Caco-2 (cell line): Measurements from ENCODE around the gene IL21R. TPM values are rescaled to one million over a fixed set of nuclear protein-coding genes. Genes with fewer than 3 reads are reported as not detected.

Source experiments
- BruUV-seq: library from RNA; stranded (reverse); fragments of 400-500 nt; replicated peaks from 2 replicates; lab custom pipeline; 2021; lab: Mats Ljungman, UMichigan
- CTCF ChIA-PET: fragments of 300-600 bp; sonication (Branson Sonifier 250); formaldehyde crosslinking; loops from one replicate; lab custom pipeline; 2022; ENCODE audit warnings: antibody characterized with exemption; lab: Charles Lee
- POLR2A ChIA-PET: fragments of 300-600 bp; sonication (Branson Sonifier 250); formaldehyde crosslinking; loops from one replicate; lab custom pipeline; 2022; ENCODE audit warnings: antibody characterized with exemption; lab: Charles Lee
- DNase-seq, 2 experiments: peaks; one replicate each; pipeline versions ENCODE4 v3.0.0 to v3.0.0-alpha.2; 2020 to 2022
- H3K27me3 ChIP-seq: replicated peaks from 2 replicates; pipeline ENCODE4 v1.6.0; 2011; ENCODE audit warnings: low read length; ENCODE audit not compliant: control insufficient read depth, insufficient read depth
- H3K36me3 ChIP-seq: 2 replicates; pipeline ENCODE4 v1.5.1; 2011; ENCODE audit warnings: low read length; ENCODE audit not compliant: control insufficient read depth, insufficient read depth
- H3K4me1 ChIP-seq: fragments of 250-450 bp; sonication (Bioruptor Pico); 2 replicates; pipeline ENCODE4 v1.5.1; 2020; ENCODE audit warnings: mild to moderate bottlenecking
- H3K4me3 ChIP-seq: 2 replicates; pipeline ENCODE4 v1.5.1; 2011; ENCODE audit warnings: low read depth, mild to moderate bottlenecking, control low read depth, low read length
- H3K9me3 ChIP-seq: fragments of 250-450 bp; sonication (Bioruptor Pico); 2 replicates; pipeline ENCODE4 v1.5.1; 2020; ENCODE audit warnings: mild to moderate bottlenecking, moderate library complexity
- H3K27ac Mint-ChIP-seq: one replicate; pipeline ENCODE4 v1.8.0; 2022; ENCODE audit warnings: mixed read lengths; ENCODE audit not compliant: unreplicated experiment
- H3K27me3 Mint-ChIP-seq: one replicate; pipeline ENCODE4 v1.8.0; 2022; ENCODE audit warnings: mixed read lengths; ENCODE audit not compliant: insufficient read depth, unreplicated experiment
- H3K36me3 Mint-ChIP-seq: one replicate; pipeline ENCODE4 v1.8.0; 2022; ENCODE audit warnings: mild to moderate bottlenecking, mixed read lengths; ENCODE audit not compliant: insufficient read depth, unreplicated experiment
- H3K4me1 Mint-ChIP-seq: one replicate; pipeline ENCODE4 v1.8.0; 2022; ENCODE audit warnings: low read depth, mixed read lengths; ENCODE audit not compliant: unreplicated experiment
- H3K4me3 Mint-ChIP-seq: one replicate; pipeline ENCODE4 v1.8.0; 2022; ENCODE audit warnings: mild to moderate bottlenecking, moderate library complexity, mixed read lengths; ENCODE audit not compliant: unreplicated experiment
- H3K9me3 Mint-ChIP-seq: one replicate; pipeline ENCODE4 v1.8.0; 2022; ENCODE audit warnings: mixed read lengths; ENCODE audit not compliant: unreplicated experiment
- intact Hi-C: fragments of 100-400 bp; cut with micrococcal nuclease; formaldehyde crosslinking; loops from one replicate; pipeline ENCODE4 v1.10.0; 2022; ENCODE audit not compliant: unreplicated experiment
- total RNA-seq: library from RNA; stranded (reverse); gene quantifications from 2 replicates; pipeline ENCODE4 v1.2.3, GENCODE V29; 2022
- TF ChIP-seq, protein P1 (sequence below), 2 experiments: fragments of 200-600 bp in 1 of 2; IDR thresholded peaks; 1 replicate in 1 of 2; 2 replicates in 1 of 2; pipeline versions ENCODE4 v1.5.1 to v1.8.0; 2011 to 2022; ENCODE audit warnings: antibody characterized with exemption in 1 of 2, control low read depth in 1 of 2, inconsistent platforms in 1 of 2, low read depth in 1 of 2, low read length in 1 of 2, mild to moderate bottlenecking in 1 of 2, moderate library complexity in 1 of 2; ENCODE audit not compliant: insufficient read depth in 1 of 2, severe bottlenecking in 1 of 2, unreplicated experiment in 1 of 2

The IL21R gene
- total RNA-seq, 1 experiment from 2014 or later = 0.07 TPM

DNA sequence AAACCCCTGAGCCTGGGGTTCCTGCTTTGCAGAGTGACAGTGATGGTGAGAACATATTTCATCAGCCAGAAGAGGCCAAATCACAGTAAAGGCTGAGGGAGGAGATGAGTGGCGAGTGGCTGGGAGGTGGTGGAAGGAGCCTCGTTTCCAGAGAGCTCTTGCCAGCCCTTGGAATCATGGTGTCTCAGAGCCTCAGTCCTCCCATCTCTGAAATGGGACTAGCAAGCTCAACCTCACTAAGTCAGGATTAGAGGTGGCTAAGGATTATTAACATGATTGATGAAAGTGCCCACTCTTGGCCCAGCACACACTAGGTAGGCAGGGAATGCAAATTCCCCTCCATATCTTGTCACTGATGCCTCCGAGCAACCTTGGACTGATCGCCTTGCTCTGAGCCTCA, 45.2 kb upstream of the IL21R start:
- Mint-ChIP-seq H3K27me3 (no peaks in the 10 kb centered on the region), H3K36me3 (peaks cover 65% of the 10 kb centered on the region), H3K4me1 (no peaks in the 10 kb centered on the region), H3K4me3 (no peak overlapping the region), H3K27ac (no peak overlapping the region), H3K9me3 (no peaks in the 10 kb centered on the region)
- ChIA-PET POLR2A (no interaction called here), CTCF (no interaction called here)
- Histone ChIP-seq H3K9me3 (no peaks in the 10 kb centered on the region), H3K4me1 (no peaks in the 10 kb centered on the region), H3K4me3 (no peak overlapping the region), H3K27me3 (no peaks in the 10 kb centered on the region), H3K36me3 (peaks cover 8% of the 10 kb centered on the region)
- BruUV-seq = no TSS peak
- TF ChIP-seq, protein P1, sequence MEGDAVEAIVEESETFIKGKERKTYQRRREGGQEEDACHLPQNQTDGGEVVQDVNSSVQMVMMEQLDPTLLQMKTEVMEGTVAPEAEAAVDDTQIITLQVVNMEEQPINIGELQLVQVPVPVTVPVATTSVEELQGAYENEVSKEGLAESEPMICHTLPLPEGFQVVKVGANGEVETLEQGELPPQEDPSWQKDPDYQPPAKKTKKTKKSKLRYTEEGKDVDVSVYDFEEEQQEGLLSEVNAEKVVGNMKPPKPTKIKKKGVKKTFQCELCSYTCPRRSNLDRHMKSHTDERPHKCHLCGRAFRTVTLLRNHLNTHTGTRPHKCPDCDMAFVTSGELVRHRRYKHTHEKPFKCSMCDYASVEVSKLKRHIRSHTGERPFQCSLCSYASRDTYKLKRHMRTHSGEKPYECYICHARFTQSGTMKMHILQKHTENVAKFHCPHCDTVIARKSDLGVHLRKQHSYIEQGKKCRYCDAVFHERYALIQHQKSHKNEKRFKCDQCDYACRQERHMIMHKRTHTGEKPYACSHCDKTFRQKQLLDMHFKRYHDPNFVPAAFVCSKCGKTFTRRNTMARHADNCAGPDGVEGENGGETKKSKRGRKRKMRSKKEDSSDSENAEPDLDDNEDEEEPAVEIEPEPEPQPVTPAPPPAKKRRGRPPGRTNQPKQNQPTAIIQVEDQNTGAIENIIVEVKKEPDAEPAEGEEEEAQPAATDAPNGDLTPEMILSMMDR (IDR thresholded peaks at IDR 0.05; ENCODE audit: insufficient read depth in 1 of 2, low read depth in 1 of 2, low read length in 1 of 2, severe bottlenecking in 1 of 2, unreplicated experiment in 1 of 2) = no peak
- DNase-seq = no peak
- intact Hi-C loops = no loop called here

DNA sequence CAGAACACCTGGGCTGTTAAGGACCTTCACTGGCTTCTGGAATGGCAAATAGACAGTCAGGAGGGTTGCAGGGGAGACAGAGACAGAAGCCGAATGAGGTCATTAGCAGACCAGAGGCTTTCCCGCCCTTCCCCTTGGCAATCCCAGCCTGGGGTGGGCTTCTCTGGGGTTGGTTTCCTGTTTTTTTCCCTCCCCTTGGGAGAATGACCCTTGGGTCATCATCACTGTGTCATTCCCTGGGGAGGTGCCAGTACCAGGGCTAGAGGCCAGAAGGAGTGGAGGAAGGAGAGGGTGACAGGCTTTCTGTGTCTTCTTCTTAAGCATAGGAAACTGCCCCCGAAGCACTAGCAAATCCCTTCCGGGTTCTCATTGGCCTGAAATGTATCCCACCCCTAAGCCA, 42.9 kb upstream of the IL21R start:
- H3K36me3 ChIP-seq = peaks cover 7% of the 10 kb centered on the region
- Mint-ChIP-seq H3K27me3 (no peaks in the 10 kb centered on the region), H3K9me3 (no peaks in the 10 kb centered on the region), H3K4me1 (peaks cover 14% of the 10 kb centered on the region), H3K27ac (no peak overlapping the region), H3K36me3 (peaks cover 70% of the 10 kb centered on the region), H3K4me3 (no peak overlapping the region)
- no peaks in the 10 kb centered on the region for H3K27me3 ChIP-seq
- DNase-seq = no peak
- H3K4me3 ChIP-seq = no peak overlapping the region
- no TSS peak for BruUV-seq
- ChIA-PET POLR2A (no interaction called here), CTCF (no interaction called here)
- intact Hi-C loops = no loop called here
- peaks cover 5% of the 10 kb centered on the region for H3K4me1 ChIP-seq
- no peaks in the 10 kb centered on the region for H3K9me3 ChIP-seq
- TF ChIP-seq, protein P1 (IDR thresholded peaks at IDR 0.05; ENCODE audit: insufficient read depth in 1 of 2, low read depth in 1 of 2, low read length in 1 of 2, severe bottlenecking in 1 of 2, unreplicated experiment in 1 of 2) = no peak

DNA sequence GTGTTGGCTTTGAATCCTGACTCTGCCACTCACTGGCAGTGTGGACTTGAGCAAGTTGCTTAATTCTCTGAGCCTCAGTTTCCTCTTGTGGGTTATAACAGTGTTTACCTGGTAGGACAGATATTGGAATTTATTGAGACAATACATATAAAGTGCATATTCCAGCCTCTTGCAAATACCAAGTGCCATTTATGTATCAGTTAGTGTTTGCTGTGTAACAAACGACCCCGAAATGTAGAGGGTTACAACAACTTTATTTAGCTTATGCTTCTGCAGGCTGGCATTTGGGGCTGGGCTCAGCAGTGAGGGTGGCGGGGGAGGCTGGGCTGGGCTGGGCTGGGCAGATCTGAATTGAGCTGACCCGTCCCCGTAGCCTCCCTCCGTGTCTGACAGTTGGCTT, 42.4 kb upstream of the IL21R start:
- H3K9me3 Mint-ChIP-seq = no peaks in the 10 kb centered on the region
- H3K36me3 ChIP-seq = peaks cover 7% of the 10 kb centered on the region
- peaks cover 11% of the 10 kb centered on the region for H3K4me1 ChIP-seq
- TF ChIP-seq, protein P1 (IDR thresholded peaks at IDR 0.05; ENCODE audit: insufficient read depth in 1 of 2, low read depth in 1 of 2, low read length in 1 of 2, severe bottlenecking in 1 of 2, unreplicated experiment in 1 of 2) = no peak
- H3K36me3 Mint-ChIP-seq = peaks cover 66% of the 10 kb centered on the region
- no peaks in the 10 kb centered on the region for H3K9me3 ChIP-seq
- no peak overlapping the region for H3K4me3 ChIP-seq
- H3K27ac Mint-ChIP-seq = no peak overlapping the region
- no peaks in the 10 kb centered on the region for H3K27me3 Mint-ChIP-seq
- H3K4me3 Mint-ChIP-seq = no peak overlapping the region
- CTCF ChIA-PET = no interaction called here
- peaks cover 18% of the 10 kb centered on the region for H3K4me1 Mint-ChIP-seq
- intact Hi-C loops = loop anchor here (5.0 kb wide), 1 partner anchor 32 kb away; no protein-coding TSS in a partner anchor
- POLR2A ChIA-PET = no interaction called here
- H3K27me3 ChIP-seq = no peaks in the 10 kb centered on the region
- no TSS peak for BruUV-seq
- no peak for DNase-seq
